IMR-90 (cell line): ENCODE data around the gene GUCY1B1. TPM values are rescaled to one million over a fixed set of nuclear protein-coding genes. Genes with fewer than 3 reads are reported as not detected.

Experiments used
- ATAC-seq: fragments of 200-7000 bp; cut with Tn5 transposase; 2 replicates; pipeline ENCODE4 v1.9.1; 2020; ENCODE audit warnings: low read depth, mild to moderate bottlenecking, moderate library complexity
- BruUV-seq: library from RNA; stranded (reverse); fragments of 400-500 nt; replicated peaks from 2 replicates; lab custom pipeline; 2021; lab: Mats Ljungman, UMichigan
- CTCF ChIA-PET: fragments of 300-600 bp; formaldehyde crosslinking; extraction: SDS; loops from one replicate; lab custom pipeline; 2021; ENCODE audit warnings: antibody characterized with exemption; lab: Yijun Ruan, JAX
- POLR2A ChIA-PET: fragments of 300-600 bp; sonication (Branson Sonifier 250); formaldehyde crosslinking; loops from one replicate; lab custom pipeline; 2022; ENCODE audit warnings: antibody characterized with exemption; ENCODE audit not compliant: unreplicated experiment; lab: Charles Lee
- DNase-seq: peaks from one replicate; pipeline ENCODE4 v3.0.0; 2013
- H2AFZ ChIP-seq: replicated peaks from 2 replicates; pipeline ENCODE3; 2013; ENCODE audit warnings: low read length, mild to moderate bottlenecking; ENCODE audit not compliant: poor library complexity
- H2AK5ac ChIP-seq: 2 replicates; pipeline ENCODE4 v1.6.1; 2013; ENCODE audit warnings: low read depth, low read length, inconsistent platforms
- H2AK9ac ChIP-seq: replicated peaks from 2 replicates; pipeline ENCODE3; 2013; ENCODE audit warnings: mild to moderate bottlenecking, low read depth, low read length, moderate library complexity; ENCODE audit not compliant: poor library complexity
- H2BK120ac ChIP-seq: 2 replicates; pipeline ENCODE4 v1.6.1; 2013; ENCODE audit warnings: low read depth, low read length, inconsistent platforms
- H2BK15ac ChIP-seq: 3 replicates; pipeline ENCODE4 v1.6.1; 2013; ENCODE audit warnings: low read depth, low read length, inconsistent platforms
- H2BK20ac ChIP-seq: 2 replicates; pipeline ENCODE4 v1.6.1; 2013; ENCODE audit warnings: low read depth, mild to moderate bottlenecking, inconsistent platforms, low read length, moderate library complexity
- H2BK5ac ChIP-seq: 2 replicates; pipeline ENCODE4 v1.6.1; 2013; ENCODE audit warnings: mild to moderate bottlenecking, low read depth, low read length, inconsistent platforms; ENCODE audit not compliant: poor library complexity, severe bottlenecking
- H3K14ac ChIP-seq: replicated peaks from 2 replicates; pipeline ENCODE4 v1.6.1; 2013; ENCODE audit warnings: low read depth, low read length, inconsistent platforms
- H3K18ac ChIP-seq: 2 replicates; pipeline ENCODE4 v1.6.1; 2013; ENCODE audit warnings: low read depth, low read length, control low read depth
- H3K23ac ChIP-seq: 2 replicates; pipeline ENCODE4 v1.6.1; 2013; ENCODE audit warnings: low read depth, low read length, inconsistent platforms
- H3K27ac ChIP-seq: 2 replicates; pipeline ENCODE4 v1.5.1; 2013; ENCODE audit warnings: mild to moderate bottlenecking, control low read depth, low read length; ENCODE audit not compliant: insufficient read depth
- H3K27me3 ChIP-seq: 2 replicates; pipeline ENCODE4 v1.6.1; 2013; ENCODE audit warnings: low read length; ENCODE audit not compliant: control insufficient read depth, insufficient read depth
- H3K36me3 ChIP-seq: 2 replicates; pipeline ENCODE4 v1.6.1; 2013; ENCODE audit warnings: low read length, mixed read lengths; ENCODE audit not compliant: control insufficient read depth, insufficient read depth
- H3K4ac ChIP-seq: 2 replicates; pipeline ENCODE4 v1.6.1; 2013; ENCODE audit warnings: low read depth, low read length, inconsistent platforms
- H3K4me1 ChIP-seq: 2 replicates; pipeline ENCODE4 v1.6.1; 2013; ENCODE audit warnings: low read length, mixed read lengths; ENCODE audit not compliant: control insufficient read depth, insufficient read depth
- H3K4me2 ChIP-seq: 2 replicates; pipeline ENCODE4 v1.6.1; 2013; ENCODE audit warnings: low read depth, mild to moderate bottlenecking, control low read depth, low read length, moderate library complexity
- H3K4me3 ChIP-seq: 2 replicates; pipeline ENCODE4 v1.5.1; 2013; ENCODE audit warnings: low read depth, mild to moderate bottlenecking, control low read depth, low read length, moderate library complexity; ENCODE audit not compliant: insufficient read depth
- H3K56ac ChIP-seq: 2 replicates; pipeline ENCODE4 v1.6.1; 2013; ENCODE audit warnings: low read length, inconsistent platforms; ENCODE audit not compliant: insufficient read depth; ENCODE audit errors: extremely low read depth
- H3K79me1 ChIP-seq, 2 experiments: 2 replicates each; pipeline ENCODE4 v1.6.1; 2013; ENCODE audit warnings: low read length in 2 of 2, inconsistent platforms in 1 of 2, low read depth in 1 of 2
- H3K9ac ChIP-seq: 2 replicates; pipeline ENCODE4 v1.6.1; 2013; ENCODE audit warnings: low read depth, low read length, control low read depth
- H3K9me1 ChIP-seq: 2 replicates; pipeline ENCODE4 v1.6.1; 2013; ENCODE audit warnings: low read length, inconsistent platforms; ENCODE audit not compliant: insufficient read depth
- H3K9me3 ChIP-seq: 2 replicates; pipeline ENCODE4 v1.6.1; 2013; ENCODE audit warnings: low read length; ENCODE audit not compliant: control insufficient read depth, insufficient read depth
- H4K20me1 ChIP-seq: 2 replicates; pipeline ENCODE4 v1.6.1; 2013; ENCODE audit warnings: low read length, inconsistent platforms; ENCODE audit not compliant: insufficient read depth
- H4K5ac ChIP-seq: 2 replicates; pipeline ENCODE4 v1.6.1; 2013; ENCODE audit warnings: mild to moderate bottlenecking, low read depth, low read length, control low read depth
- H4K8ac ChIP-seq, 2 experiments: 2 replicates each; pipeline ENCODE4 v1.6.1; 2013; ENCODE audit warnings: low read depth in 2 of 2, low read length in 2 of 2, control low read depth in 1 of 2, inconsistent platforms in 1 of 2
- H4K91ac ChIP-seq: 2 replicates; pipeline ENCODE4 v1.6.1; 2013; ENCODE audit warnings: low read depth, low read length, inconsistent platforms; ENCODE audit not compliant: insufficient read depth
- BHLHE40 ChIP-seq: fragments of 150-350 bp; IDR thresholded peaks from 2 replicates; pipeline ENCODE4 v1.6.1; 2016; ENCODE audit warnings: mild to moderate bottlenecking, low read depth, low read length
- CHD1 ChIP-seq: IDR thresholded peaks from 2 replicates; pipeline ENCODE4 v1.6.1; 2012; ENCODE audit warnings: low read depth, low read length, improper control_type of control experiment
- FOS ChIP-seq: fragments of 150-350 bp; IDR thresholded peaks from 2 replicates; pipeline ENCODE4 v1.6.1; 2016; ENCODE audit warnings: low read depth, low read length
- MAFK ChIP-seq: IDR thresholded peaks from 2 replicates; pipeline ENCODE4 v1.6.1; 2012; ENCODE audit warnings: low read depth, low read length, improper control_type of control experiment
- MAZ ChIP-seq: IDR thresholded peaks from 2 replicates; pipeline ENCODE4 v1.6.1; 2012; ENCODE audit warnings: low read depth, mild to moderate bottlenecking, low read length, improper control_type of control experiment, moderate library complexity, borderline replicate concordance
- MXI1 ChIP-seq: IDR thresholded peaks from 2 replicates; pipeline ENCODE4 v1.6.1; 2012; ENCODE audit warnings: low read depth, mild to moderate bottlenecking, low read length, moderate library complexity, borderline replicate concordance
- NFE2L2 ChIP-seq: fragments of 150-350 bp; IDR thresholded peaks from 2 replicates; pipeline ENCODE4 v1.6.1; 2016; ENCODE audit warnings: low read depth, mild to moderate bottlenecking, low read length
- RAD21 ChIP-seq: IDR thresholded peaks from 2 replicates; pipeline ENCODE4 v1.6.1; 2012; ENCODE audit warnings: low read length, improper control_type of control experiment
- RCOR1 ChIP-seq: IDR thresholded peaks from 2 replicates; pipeline ENCODE4 v1.6.1; 2012; ENCODE audit warnings: mild to moderate bottlenecking, low read length, improper control_type of control experiment; ENCODE audit not compliant: insufficient replicate concordance
- SMC3 ChIP-seq: fragments of 150-350 bp; IDR thresholded peaks from 2 replicates; pipeline ENCODE4 v1.6.1; 2016; ENCODE audit warnings: low read depth, mild to moderate bottlenecking, antibody characterized with exemption, low read length, moderate library complexity
- WGBS, 2 experiments: methylation state at CpG; one replicate each; pipeline versions ENCODE4 v1.1.5 to v1.1.7; 2013; ENCODE audit warnings: missing lambda C conversion rate in 2 of 2; ENCODE audit not compliant: insufficient read length in 1 of 2; ENCODE audit errors: extremely low coverage in 2 of 2; 5-methylcytosine and 5-hydroxymethylcytosine counted together
- dilution Hi-C: fragments of 300-500 bp; cut with HindIII; formaldehyde crosslinking; loops from one replicate; pipeline ENCODE4 v1.14.3; 2018; ENCODE audit warnings: low sequenced_read_pairs; ENCODE audit not compliant: unreplicated experiment
- in situ Hi-C: fragments of 300-500 bp; cut with MboI; formaldehyde crosslinking; loops from 3 replicates; pipeline ENCODE4 v1.14.3; 2019; ENCODE audit warnings: low sequenced_read_pairs, inconsistent platforms, mixed read lengths
- intact Hi-C: fragments of 100-400 bp; cut with micrococcal nuclease; formaldehyde crosslinking; loops from 2 replicates; pipeline ENCODE4 v1.10.0; 2022
- polyA plus RNA-seq, 3 experiments: library from polyadenylated mRNA; depleted of rRNA; stranded (reverse); fragments of >200 nt; gene quantifications; 2 replicates each; pipeline ENCODE4 v1.2.3, GENCODE V29; 2012; ENCODE audit warnings: low replicate concordance in 1 of 3
- total RNA-seq: library from RNA; depleted of rRNA; stranded (reverse); fragments of >200 nt; gene quantifications from 2 replicates; pipeline ENCODE4 v1.2.3, GENCODE V29; 2012
- TF ChIP-seq, protein P1 (sequence below): fragments of 150-350 bp; IDR thresholded peaks from 2 replicates; pipeline ENCODE4 v1.6.1; 2016; ENCODE audit warnings: low read depth, mild to moderate bottlenecking, low read length, moderate library complexity, borderline replicate concordance
- TF ChIP-seq, protein P2 (sequence below): conservative IDR thresholded peaks from 2 replicates; pipeline ENCODE4 v1.5.1; 2012; ENCODE audit warnings: mild to moderate bottlenecking, low read depth, low read length, improper control_type of control experiment
- TF ChIP-seq, protein P3 (sequence below): fragments of 150-350 bp; IDR thresholded peaks from 2 replicates; pipeline ENCODE4 v1.6.1; 2017; ENCODE audit warnings: mild to moderate bottlenecking, antibody characterized with exemption, low read length, low read depth

Gene GUCY1B1
- total and polyA plus RNA-seq, 2 of the 4 experiments (the other 2 are of a cell fraction) = 2.9 to 3.8 TPM

DNA sequence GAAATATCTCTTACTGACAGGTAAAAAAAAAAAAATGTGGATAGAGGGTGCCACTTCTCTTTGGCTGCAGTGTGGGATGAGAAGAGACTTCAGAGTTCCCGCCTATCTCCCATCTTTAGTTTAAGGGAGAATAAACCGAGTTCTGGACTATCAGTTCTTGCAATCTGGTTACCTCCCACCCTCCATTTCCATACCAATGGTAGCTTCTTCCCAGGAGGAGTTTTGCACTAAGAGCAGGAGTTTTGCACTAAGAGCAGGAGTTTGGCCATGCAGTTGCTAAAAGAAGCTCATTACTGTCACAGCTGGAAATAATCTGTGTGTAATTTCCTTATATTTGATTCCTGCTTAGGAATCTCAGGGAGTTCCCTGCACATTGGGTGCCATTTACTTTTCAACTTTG, 10.8 kb upstream of the GUCY1B1 start:
- no peak overlapping the region for H2AFZ ChIP-seq
- H4K91ac ChIP-seq = no peak overlapping the region
- H3K4me3 ChIP-seq = no peak overlapping the region
- H2BK20ac ChIP-seq = no peak overlapping the region
- POLR2A ChIA-PET = no interaction called here
- H3K79me1 ChIP-seq = no peaks in the 10 kb centered on the region
- dilution Hi-C loops = no loop called here
- no peak overlapping the region for H2AK9ac ChIP-seq
- DNase-seq (no peak), ATAC-seq (no peak)
- H2BK5ac ChIP-seq = no peak overlapping the region
- H3K27ac ChIP-seq = no peak overlapping the region
- no peak overlapping the region for H4K8ac ChIP-seq
- H3K27me3 ChIP-seq = 0 out of 2 replicates have a peak, but pooled peaks cover 2% of the 10 kb centered on the region
- no peak overlapping the region for H3K4me2 ChIP-seq
- no peak overlapping the region for H2BK120ac ChIP-seq
- in situ Hi-C loops = no loop called here
- no TSS peak for BruUV-seq
- H3K9ac ChIP-seq = no peak overlapping the region
- H3K36me3 ChIP-seq = no peaks in the 10 kb centered on the region
- no peaks in the 10 kb centered on the region for H3K9me3 ChIP-seq
- no peak overlapping the region for H3K23ac ChIP-seq
- no peak overlapping the region for H2BK15ac ChIP-seq
- WGBS, 2 experiments = no CpG with 5 or more reads among the region's 2 CpGs
- CTCF ChIA-PET = no interaction called here
- H3K56ac ChIP-seq = no peak overlapping the region
- TF ChIP-seq, protein P1, sequence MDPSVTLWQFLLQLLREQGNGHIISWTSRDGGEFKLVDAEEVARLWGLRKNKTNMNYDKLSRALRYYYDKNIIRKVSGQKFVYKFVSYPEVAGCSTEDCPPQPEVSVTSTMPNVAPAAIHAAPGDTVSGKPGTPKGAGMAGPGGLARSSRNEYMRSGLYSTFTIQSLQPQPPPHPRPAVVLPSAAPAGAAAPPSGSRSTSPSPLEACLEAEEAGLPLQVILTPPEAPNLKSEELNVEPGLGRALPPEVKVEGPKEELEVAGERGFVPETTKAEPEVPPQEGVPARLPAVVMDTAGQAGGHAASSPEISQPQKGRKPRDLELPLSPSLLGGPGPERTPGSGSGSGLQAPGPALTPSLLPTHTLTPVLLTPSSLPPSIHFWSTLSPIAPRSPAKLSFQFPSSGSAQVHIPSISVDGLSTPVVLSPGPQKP = no peak
- TF ChIP-seq, protein P2, sequence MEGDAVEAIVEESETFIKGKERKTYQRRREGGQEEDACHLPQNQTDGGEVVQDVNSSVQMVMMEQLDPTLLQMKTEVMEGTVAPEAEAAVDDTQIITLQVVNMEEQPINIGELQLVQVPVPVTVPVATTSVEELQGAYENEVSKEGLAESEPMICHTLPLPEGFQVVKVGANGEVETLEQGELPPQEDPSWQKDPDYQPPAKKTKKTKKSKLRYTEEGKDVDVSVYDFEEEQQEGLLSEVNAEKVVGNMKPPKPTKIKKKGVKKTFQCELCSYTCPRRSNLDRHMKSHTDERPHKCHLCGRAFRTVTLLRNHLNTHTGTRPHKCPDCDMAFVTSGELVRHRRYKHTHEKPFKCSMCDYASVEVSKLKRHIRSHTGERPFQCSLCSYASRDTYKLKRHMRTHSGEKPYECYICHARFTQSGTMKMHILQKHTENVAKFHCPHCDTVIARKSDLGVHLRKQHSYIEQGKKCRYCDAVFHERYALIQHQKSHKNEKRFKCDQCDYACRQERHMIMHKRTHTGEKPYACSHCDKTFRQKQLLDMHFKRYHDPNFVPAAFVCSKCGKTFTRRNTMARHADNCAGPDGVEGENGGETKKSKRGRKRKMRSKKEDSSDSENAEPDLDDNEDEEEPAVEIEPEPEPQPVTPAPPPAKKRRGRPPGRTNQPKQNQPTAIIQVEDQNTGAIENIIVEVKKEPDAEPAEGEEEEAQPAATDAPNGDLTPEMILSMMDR = no peak
- TF ChIP-seq NFE2L2 (no peak), FOS (no peak), RAD21 (no peak), MAZ (no peak), MAFK (no peak), SMC3 (no peak), MXI1 (no peak), RCOR1 (no peak), BHLHE40 (no peak), CHD1 (no peak)
- TF ChIP-seq, protein P3, sequence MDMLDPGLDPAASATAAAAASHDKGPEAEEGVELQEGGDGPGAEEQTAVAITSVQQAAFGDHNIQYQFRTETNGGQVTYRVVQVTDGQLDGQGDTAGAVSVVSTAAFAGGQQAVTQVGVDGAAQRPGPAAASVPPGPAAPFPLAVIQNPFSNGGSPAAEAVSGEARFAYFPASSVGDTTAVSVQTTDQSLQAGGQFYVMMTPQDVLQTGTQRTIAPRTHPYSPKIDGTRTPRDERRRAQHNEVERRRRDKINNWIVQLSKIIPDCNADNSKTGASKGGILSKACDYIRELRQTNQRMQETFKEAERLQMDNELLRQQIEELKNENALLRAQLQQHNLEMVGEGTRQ = no peak
- H3K4me1 ChIP-seq = peaks cover 7% of the 10 kb centered on the region
- H2AK5ac ChIP-seq = no peak overlapping the region
- H4K20me1 ChIP-seq = no peaks in the 10 kb centered on the region
- H3K4ac ChIP-seq = no peak overlapping the region
- no peak overlapping the region for H4K5ac ChIP-seq
- intact Hi-C loops = no loop called here
- no peak overlapping the region for H3K18ac ChIP-seq
- no peak overlapping the region for H3K14ac ChIP-seq
- H3K9me1 ChIP-seq = no peaks in the 10 kb centered on the region
